ENCODE measurements around the gene FKRP. TPM values are rescaled to one million over a fixed set of nuclear protein-coding genes. Genes with fewer than 3 reads are reported as not detected.
"Not testable (repeated sequence)": the region's sequence is repeated elsewhere in the genome, so short reads cannot be mapped to it uniquely, and the experiment has no call there.

Gene FKRP
- total and polyA plus RNA-seq, 7 experiments from 2014 or later, result 1.8 to 29.8 (median 19.6) TPM

- intact Hi-C loops (cut with micrococcal nuclease), result no loop called here
- no peaks in the 10 kb centered on the region for H3K9me3 ChIP-seq (ENCODE audit: control insufficient read depth in 2 of 3, low read length in 3 of 3)
- no peaks in the 10 kb centered on the region for H3K9me3 Mint-ChIP-seq
- DNase-seq (no peak), ATAC-seq (no peak)
- CTCF ChIA-PET, result interaction anchor here (1.7 to 2.8 kb wide), 3 partner anchors 63 to 254 kb away, joined by 6 to 49 read pairs (median 8); no protein-coding TSS in a partner anchor
- H3K4me3 ChIP-seq (ENCODE audit: low read length), result no peak overlapping the region
- H3K4me3 Mint-ChIP-seq, result no peak overlapping the region
- H3K4me1 ChIP-seq (ENCODE audit: control insufficient read depth in 2 of 2, insufficient read depth in 2 of 2, low read length in 2 of 2), result no peaks in the 10 kb centered on the region
- no peak overlapping the region for H3K27ac ChIP-seq (ENCODE audit: low read depth, low read length)
- no peaks in the 10 kb centered on the region for H3K27me3 ChIP-seq (ENCODE audit: control insufficient read depth in 2 of 2, insufficient read depth in 2 of 2, low read length in 2 of 2)
- H3K27ac Mint-ChIP-seq, result no peak overlapping the region
- peaks cover 0 to 9% (median 0%) of the 10 kb centered on the region in 3 experiments for H3K36me3 ChIP-seq (ENCODE audit: control insufficient read depth in 2 of 3, insufficient read depth in 3 of 3, low read length in 3 of 3)
- peaks cover 0 to 1% (median 0%) of the 10 kb centered on the region in 5 donors for H3K36me3 Mint-ChIP-seq
- H3K27me3 Mint-ChIP-seq, result no peaks in the 10 kb centered on the region
- POLR2A ChIA-PET, result no interaction called here
- peaks cover 0 to 10% (median 5%) of the 10 kb centered on the region in 7 donors for H3K4me1 Mint-ChIP-seq
Measured at GRCh38 chr19:46759206-46759605, 13.3 kb downstream of the FKRP start.

- Mint-ChIP-seq H3K27me3 (no peaks in the 10 kb centered on the region), H3K4me1 (peaks cover 0 to 10% (median 5%) of the 10 kb centered on the region in 7 donors), H3K36me3 (peaks cover 0 to 1% (median 0%) of the 10 kb centered on the region in 5 donors), H3K4me3 (no peak overlapping the region), H3K9me3 (no peaks in the 10 kb centered on the region), H3K27ac (no peak overlapping the region)
- Histone ChIP-seq H3K4me3 (ENCODE audit: low read length) (no peak overlapping the region), H3K27me3 (ENCODE audit: control insufficient read depth in 2 of 2, insufficient read depth in 2 of 2, low read length in 2 of 2) (no peaks in the 10 kb centered on the region), H3K27ac (ENCODE audit: low read depth, low read length) (no peak overlapping the region), H3K4me1 (ENCODE audit: control insufficient read depth in 2 of 2, insufficient read depth in 2 of 2, low read length in 2 of 2) (no peaks in the 10 kb centered on the region), H3K9me3 (ENCODE audit: control insufficient read depth in 2 of 3, low read length in 3 of 3) (no peaks in the 10 kb centered on the region), H3K36me3 (ENCODE audit: control insufficient read depth in 2 of 3, insufficient read depth in 3 of 3, low read length in 3 of 3) (peaks cover 0 to 9% (median 0%) of the 10 kb centered on the region in 3 experiments)
- ChIA-PET CTCF (no interaction called here), POLR2A (no interaction called here)
- DNase-seq (no peak), ATAC-seq (no peak)
- intact Hi-C loops (cut with micrococcal nuclease), result no loop called here
Measured at GRCh38 chr19:46759817-46760333, 14.0 kb downstream of the FKRP start.

GRCh38 chr19:46760363-46760762 lies 14.5 kb downstream of the FKRP start:
- Histone ChIP-seq H3K4me3 (ENCODE audit: low read length) (no peak overlapping the region), H3K9me3 (ENCODE audit: control insufficient read depth in 2 of 3, low read length in 3 of 3) (no peaks in the 10 kb centered on the region), H3K27me3 (ENCODE audit: control insufficient read depth in 2 of 2, insufficient read depth in 2 of 2, low read length in 2 of 2) (no peaks in the 10 kb centered on the region), H3K36me3 (ENCODE audit: control insufficient read depth in 2 of 3, insufficient read depth in 3 of 3, low read length in 3 of 3) (peaks cover 0 to 9% (median 0%) of the 10 kb centered on the region in 3 experiments), H3K27ac (ENCODE audit: low read depth, low read length) (no peak overlapping the region), H3K4me1 (ENCODE audit: control insufficient read depth in 2 of 2, insufficient read depth in 2 of 2, low read length in 2 of 2) (no peaks in the 10 kb centered on the region)
- Mint-ChIP-seq H3K27ac (no peak overlapping the region), H3K9me3 (no peaks in the 10 kb centered on the region), H3K4me1 (peaks cover 0 to 10% (median 5%) of the 10 kb centered on the region in 7 donors), H3K4me3 (no peak overlapping the region), H3K36me3 (peaks cover 0 to 1% (median 0%) of the 10 kb centered on the region in 5 donors), H3K27me3 (no peaks in the 10 kb centered on the region)
- no peak for ATAC-seq
- intact Hi-C loops (cut with micrococcal nuclease), result no loop called here
- CTCF ChIA-PET, result no interaction called here
- POLR2A ChIA-PET, result no interaction called here
- no peak for DNase-seq

GRCh38 chr19:46760897-46761296 lies 15.0 kb downstream of the FKRP start:
- intact Hi-C loops (cut with micrococcal nuclease); H3K27ac ChIP-seq (ENCODE audit: low read depth, low read length); POLR2A ChIA-PET; H3K4me3 Mint-ChIP-seq; H3K9me3 ChIP-seq (ENCODE audit: control insufficient read depth in 2 of 3, low read length in 3 of 3); H3K9me3 Mint-ChIP-seq; H3K36me3 ChIP-seq (ENCODE audit: control insufficient read depth in 2 of 3, insufficient read depth in 3 of 3, low read length in 3 of 3); H3K27me3 ChIP-seq (ENCODE audit: control insufficient read depth in 2 of 2, insufficient read depth in 2 of 2, low read length in 2 of 2); H3K27ac Mint-ChIP-seq; CTCF ChIA-PET; H3K27me3 Mint-ChIP-seq; H3K4me1 ChIP-seq (ENCODE audit: control insufficient read depth in 2 of 2, insufficient read depth in 2 of 2, low read length in 2 of 2); H3K4me3 ChIP-seq (ENCODE audit: low read length); DNase-seq; H3K36me3 Mint-ChIP-seq; ATAC-seq: not testable (repeated sequence)
- H3K4me1 Mint-ChIP-seq, result peaks cover 0 to 10% (median 5%) of the 10 kb centered on the region in 7 donors

GRCh38 chr19:46761418-46761831 lies 15.6 kb downstream of the FKRP start:
- Histone ChIP-seq H3K4me3 (ENCODE audit: low read length) (no peak overlapping the region), H3K27me3 (ENCODE audit: control insufficient read depth in 2 of 2, insufficient read depth in 2 of 2, low read length in 2 of 2) (no peaks in the 10 kb centered on the region), H3K4me1 (ENCODE audit: control insufficient read depth in 2 of 2, insufficient read depth in 2 of 2, low read length in 2 of 2) (no peaks in the 10 kb centered on the region), H3K36me3 (ENCODE audit: control insufficient read depth in 2 of 3, insufficient read depth in 3 of 3, low read length in 3 of 3) (peaks cover 0 to 7% (median 0%) of the 10 kb centered on the region in 3 experiments), H3K9me3 (ENCODE audit: control insufficient read depth in 2 of 3, low read length in 3 of 3) (no peaks in the 10 kb centered on the region), H3K27ac (ENCODE audit: low read depth, low read length) (no peak overlapping the region)
- Mint-ChIP-seq H3K27me3 (no peaks in the 10 kb centered on the region), H3K36me3 (peaks cover 0 to 1% (median 0%) of the 10 kb centered on the region in 5 donors), H3K27ac (no peak overlapping the region), H3K4me3 (no peak overlapping the region), H3K9me3 (no peaks in the 10 kb centered on the region), H3K4me1 (peaks cover 0 to 10% (median 5%) of the 10 kb centered on the region in 7 donors)
- DNase-seq (no peak), ATAC-seq (no peak)
- intact Hi-C loops (cut with micrococcal nuclease), result no loop called here
- CTCF ChIA-PET, result no interaction called here
- POLR2A ChIA-PET, result no interaction called here

- H3K27ac ChIP-seq (ENCODE audit: low read depth, low read length), result no peak overlapping the region
- no peak overlapping the region for H3K4me3 ChIP-seq (ENCODE audit: low read length)
- H3K36me3 ChIP-seq (ENCODE audit: control insufficient read depth in 2 of 3, insufficient read depth in 3 of 3, low read length in 3 of 3), result no peaks in the 10 kb centered on the region
- Mint-ChIP-seq H3K27me3 (no peaks in the 10 kb centered on the region), H3K27ac (no peak overlapping the region), H3K4me3 (no peak overlapping the region), H3K4me1 (peaks cover 0 to 11% (median 9%) of the 10 kb centered on the region in 7 donors), H3K9me3 (no peaks in the 10 kb centered on the region), H3K36me3 (peaks cover 0 to 1% (median 0%) of the 10 kb centered on the region in 5 donors)
- ChIA-PET POLR2A (no interaction called here), CTCF (interaction anchor here (0.9 kb wide), 1 partner anchor 56 kb away, joined by 3 read pairs; no protein-coding TSS in a partner anchor)
- H3K27me3 ChIP-seq (ENCODE audit: control insufficient read depth in 2 of 2, insufficient read depth in 2 of 2, low read length in 2 of 2), result no peaks in the 10 kb centered on the region
- no peak for ATAC-seq
- H3K9me3 ChIP-seq (ENCODE audit: control insufficient read depth in 2 of 3, low read length in 3 of 3), result no peaks in the 10 kb centered on the region
- intact Hi-C loops (cut with micrococcal nuclease), result no loop called here
- DNase-seq, result no peak
- H3K4me1 ChIP-seq (ENCODE audit: control insufficient read depth in 2 of 2, insufficient read depth in 2 of 2, low read length in 2 of 2), result no peaks in the 10 kb centered on the region
Measured at GRCh38 chr19:46762245-46762890, 16.5 kb downstream of the FKRP start.
